GM12878 (cell line): Measurements from ENCODE around the gene SPRY2. TPM values are rescaled to one million over a fixed set of nuclear protein-coding genes. Genes with fewer than 3 reads are reported as not detected.

ENCODE experiments used
- BCL11A ChIP-seq: IDR thresholded peaks from 2 replicates; pipeline ENCODE4 v1.6.1; 2011; ENCODE audit warnings: low read depth, low read length
- CEBPB ChIP-seq, 2 experiments: fragments of 150-350 bp in 1 of 2; IDR thresholded peaks; 2 replicates each; pipeline ENCODE4 v1.6.1; 2012 to 2014; ENCODE audit warnings: low read depth in 2 of 2, low read length in 2 of 2, borderline replicate concordance in 1 of 2, inconsistent platforms in 1 of 2
- CEBPZ ChIP-seq: fragments of 150-350 bp; IDR thresholded peaks from 2 replicates; pipeline ENCODE4 v1.6.1; 2016; ENCODE audit warnings: low read depth, low read length
- CREB1 ChIP-seq: IDR thresholded peaks from 2 replicates; pipeline ENCODE4 v1.6.1; 2012; ENCODE audit warnings: low read depth, mild to moderate bottlenecking, inconsistent platforms
- MEF2A ChIP-seq: IDR thresholded peaks from 2 replicates; pipeline ENCODE4 v1.6.1; 2011; ENCODE audit warnings: low read depth, mild to moderate bottlenecking, low read length, moderate library complexity; ENCODE audit not compliant: insufficient read depth
- NRF1 ChIP-seq: conservative IDR thresholded peaks from 2 replicates; pipeline ENCODE4 v1.6.1; 2011; ENCODE audit warnings: mild to moderate bottlenecking, low read depth, low read length, improper control_type of control experiment
- PAX8 ChIP-seq: fragments of 450-650 bp; IDR thresholded peaks from 2 replicates; pipeline ENCODE4 v1.6.1; 2017; ENCODE audit warnings: mild to moderate bottlenecking, moderate library complexity
- RAD51 ChIP-seq: fragments of 450-650 bp; IDR thresholded peaks from 2 replicates; pipeline ENCODE4 v1.6.1; 2016; ENCODE audit warnings: moderate library complexity, mild to moderate bottlenecking, inconsistent platforms
- RB1 ChIP-seq: fragments of 450-650 bp; formaldehyde crosslinking; IDR thresholded peaks from 2 replicates; pipeline ENCODE4 v1.6.1; 2017; ENCODE audit warnings: mild to moderate bottlenecking, borderline replicate concordance
- SPI1 ChIP-seq: IDR thresholded peaks from 2 replicates; pipeline ENCODE4 v1.6.1; 2011; ENCODE audit warnings: low read depth, mild to moderate bottlenecking, low read length, moderate library complexity, borderline replicate concordance; ENCODE audit not compliant: insufficient read depth
- STAT1 ChIP-seq: fragments of 450-650 bp; conservative IDR thresholded peaks from 2 replicates; pipeline ENCODE4 v1.6.1; 2014; ENCODE audit warnings: antibody characterized with exemption, mild to moderate bottlenecking
- TAF1 ChIP-seq: IDR thresholded peaks from 2 replicates; pipeline ENCODE4 v1.6.1; 2011; ENCODE audit warnings: mild to moderate bottlenecking, low read depth, low read length, borderline replicate concordance
- TARDBP ChIP-seq: IDR thresholded peaks from 2 replicates; pipeline ENCODE4 v1.6.1; 2016; ENCODE audit warnings: borderline replicate concordance
- TCF12 ChIP-seq: IDR thresholded peaks from 2 replicates; pipeline ENCODE4 v1.6.1; 2011; ENCODE audit warnings: low read depth, mild to moderate bottlenecking, low read length
- TCF3 ChIP-seq: IDR thresholded peaks from 2 replicates; pipeline ENCODE4 v1.6.1; 2012; ENCODE audit warnings: low read depth, mild to moderate bottlenecking, low read length, borderline replicate concordance; ENCODE audit not compliant: insufficient read depth
- ZBED1 ChIP-seq: IDR thresholded peaks from 2 replicates; pipeline ENCODE4 v1.6.1; 2016; ENCODE audit warnings: borderline replicate concordance
- ZBTB4 ChIP-seq: fragments of 450-650 bp; formaldehyde crosslinking; IDR thresholded peaks from 2 replicates; pipeline ENCODE4 v1.4.0; 2022; ENCODE audit warnings: mild to moderate bottlenecking, moderate library complexity
- ZNF207 ChIP-seq: fragments of 450-650 bp; IDR thresholded peaks from 2 replicates; pipeline ENCODE4 v1.6.1; 2014; ENCODE audit warnings: antibody characterized with exemption, mild to moderate bottlenecking, borderline replicate concordance
- polyA plus RNA-seq, 11 experiments: library from polyadenylated mRNA; depleted of rRNA in 4 of 11; unstranded in 6 of 11; stranded (reverse) in 5 of 11; fragments of >200 nt; fragmentation: Nextera tagmentation in 4 of 11; fragmentation: Illumina TruSeq in 1 of 11; extraction: Ambion mirVana in 4 of 11; extraction: Trizol in 1 of 11; gene quantifications; 1 replicate in 1 of 11; 2 replicates in 10 of 11; pipeline versions ENCODE4 v1.2.1 to v1.2.3, GENCODE V29; 2011 to 2016; ENCODE audit warnings: inconsistent platforms in 2 of 11, missing spikeins in 2 of 11, low read depth in 1 of 11
- total RNA-seq, 4 experiments: library from RNA; depleted of rRNA in 3 of 4; stranded (reverse); fragments of >200 nt in 3 of 4; fragmentation: Illumina TruSeq in 1 of 4; extraction: Trizol in 1 of 4; gene quantifications; 2 replicates each; pipeline versions ENCODE4 v1.2.1 to v1.2.3, GENCODE V29; 2013 to 2021
- TF ChIP-seq, protein P1 (sequence below), 3 experiments: IDR thresholded peaks in 2 of 3; conservative IDR thresholded peaks in 1 of 3; 2 replicates each; pipeline ENCODE4 v1.5.1; 2011; ENCODE audit warnings: low read depth in 3 of 3, low read length in 3 of 3, mild to moderate bottlenecking in 3 of 3, control low read depth in 2 of 3, moderate library complexity in 2 of 3, inconsistent platforms in 1 of 3, mixed read lengths in 1 of 3; ENCODE audit not compliant: control insufficient read depth in 2 of 3, insufficient read depth in 1 of 3; ENCODE audit errors: extremely low read depth in 1 of 3

The SPRY2 gene
- total and polyA plus RNA-seq, 10 of the 15 experiments (the other 5 are each of a cell fraction or from before 2014, with no cell fraction given), result 1.8 to 82.1 (median 9.2) TPM

DNA sequence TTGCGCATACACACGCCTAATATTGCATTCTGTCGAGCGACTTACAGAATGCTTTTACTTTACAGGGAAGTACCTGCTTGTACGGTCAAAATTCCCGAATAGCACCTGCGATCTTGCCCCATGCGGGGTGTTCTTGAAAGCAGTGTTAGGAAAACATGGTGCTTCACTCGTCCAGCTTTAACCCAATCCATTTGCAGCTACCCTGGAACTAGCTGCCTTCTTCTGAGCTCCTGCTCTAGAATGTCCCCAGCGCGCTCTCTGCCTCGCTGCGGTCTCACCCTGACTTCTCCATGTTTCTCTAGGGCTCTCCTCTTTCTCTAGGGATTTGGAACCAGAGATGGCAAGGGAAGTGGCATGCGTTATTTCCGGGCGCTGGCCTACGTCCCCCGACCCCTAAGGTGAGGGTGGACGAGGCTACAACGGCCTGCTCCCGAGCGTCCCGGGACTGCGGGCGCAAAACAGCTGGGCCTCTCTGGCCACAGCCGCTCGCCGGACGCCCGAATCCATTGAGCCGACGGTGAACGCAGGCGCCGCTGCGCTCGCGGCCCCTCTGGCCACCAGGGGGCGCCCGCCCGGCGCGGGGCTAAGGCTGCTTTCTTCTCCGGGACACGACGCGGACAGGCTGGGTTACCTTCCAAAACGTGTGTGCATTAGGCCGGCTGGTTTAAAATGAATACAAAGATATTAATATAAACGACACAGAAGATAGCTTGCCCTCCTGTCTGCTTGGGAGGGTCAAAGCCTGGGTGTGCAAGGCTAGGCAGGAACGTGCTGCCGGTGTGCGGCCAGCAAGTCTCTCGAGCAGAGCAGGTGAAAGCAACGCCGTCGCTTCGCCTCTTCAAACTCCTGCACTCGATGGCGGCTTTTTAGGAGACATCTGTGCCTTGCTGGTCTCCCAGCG lies 1.8 kb upstream of the SPRY2 start (continued):
- TF ChIP-seq ZBTB4 (no peak), RAD51 (no peak), TARDBP (no peak), STAT1 (no peak), CREB1 (0 out of 2 replicates have a peak, but pooled peaks have one; percentile 31), BCL11A (no peak), SPI1 (no peak), ZNF207 (peak; percentile 18; the same call in 1 of the 2 replicates), ZBED1 (no peak), PAX8 (no peak), MEF2A (no peak), TCF3 (0 out of 2 replicates have a peak, but pooled peaks have one; percentile 11), CEBPB (IDR thresholded peaks at IDR 0.05; ENCODE audit: borderline replicate concordance in 1 of 2, low read depth in 2 of 2, low read length in 2 of 2) (no peak), NRF1 (no peak), TAF1 (no peak), CEBPZ (no peak), TCF12 (0 out of 2 replicates have a peak, but pooled peaks have one; percentile 12), RB1 (0 out of 2 replicates have a peak, but pooled peaks have one; percentile 27)
- TF ChIP-seq, protein P1, sequence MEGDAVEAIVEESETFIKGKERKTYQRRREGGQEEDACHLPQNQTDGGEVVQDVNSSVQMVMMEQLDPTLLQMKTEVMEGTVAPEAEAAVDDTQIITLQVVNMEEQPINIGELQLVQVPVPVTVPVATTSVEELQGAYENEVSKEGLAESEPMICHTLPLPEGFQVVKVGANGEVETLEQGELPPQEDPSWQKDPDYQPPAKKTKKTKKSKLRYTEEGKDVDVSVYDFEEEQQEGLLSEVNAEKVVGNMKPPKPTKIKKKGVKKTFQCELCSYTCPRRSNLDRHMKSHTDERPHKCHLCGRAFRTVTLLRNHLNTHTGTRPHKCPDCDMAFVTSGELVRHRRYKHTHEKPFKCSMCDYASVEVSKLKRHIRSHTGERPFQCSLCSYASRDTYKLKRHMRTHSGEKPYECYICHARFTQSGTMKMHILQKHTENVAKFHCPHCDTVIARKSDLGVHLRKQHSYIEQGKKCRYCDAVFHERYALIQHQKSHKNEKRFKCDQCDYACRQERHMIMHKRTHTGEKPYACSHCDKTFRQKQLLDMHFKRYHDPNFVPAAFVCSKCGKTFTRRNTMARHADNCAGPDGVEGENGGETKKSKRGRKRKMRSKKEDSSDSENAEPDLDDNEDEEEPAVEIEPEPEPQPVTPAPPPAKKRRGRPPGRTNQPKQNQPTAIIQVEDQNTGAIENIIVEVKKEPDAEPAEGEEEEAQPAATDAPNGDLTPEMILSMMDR (IDR thresholded peaks at IDR 0.05 in 2 of 3, conservative IDR thresholded peaks at IDR 0.05 in 1 of 3; ENCODE audit: control insufficient read depth in 2 of 3, extremely low read depth in 1 of 3, insufficient read depth in 1 of 3, low read depth in 3 of 3, low read length in 3 of 3), result peak; percentile 91 to 95 (median 94)
